WTC11 (cell line): ENCODE measurements around the gene DLG5. TPM values are rescaled to one million over a fixed set of nuclear protein-coding genes. Genes with fewer than 3 reads are reported as not detected.

Experiments used
- ATAC-seq: fragments of 200-7000 bp; cut with Tn5 transposase; 2 replicates; pipeline ENCODE4 v1.10.0; 2021; ENCODE audit warnings: mild to moderate bottlenecking, moderate library complexity
- CTCF ChIA-PET: fragments of 300-600 bp; sonication (Branson Sonifier 250); formaldehyde crosslinking; loops from one replicate; lab custom pipeline; 2021; ENCODE audit warnings: antibody characterized with exemption; lab: Charles Lee
- POLR2A ChIA-PET: fragments of 350-600 bp; sonication (Branson Sonifier 250); formaldehyde crosslinking; loops from one replicate; lab custom pipeline; 2021; ENCODE audit warnings: antibody characterized with exemption; lab: Charles Lee
- DNase-seq: peaks from one replicate; pipeline ENCODE4 v3.0.0; 2021; ENCODE audit warnings: low spot score
- H3K27ac Mint-ChIP-seq: 2 replicates; pipeline ENCODE4 v1.8.0; 2021; ENCODE audit warnings: mixed read lengths
- H3K27me3 Mint-ChIP-seq: 2 replicates; pipeline ENCODE4 v1.8.0; 2021; ENCODE audit warnings: low read depth, mild to moderate bottlenecking, moderate library complexity, mixed read lengths
- H3K36me3 Mint-ChIP-seq: 2 replicates; pipeline ENCODE4 v1.8.0; 2021; ENCODE audit warnings: mixed read lengths
- H3K4me1 Mint-ChIP-seq: 2 replicates; pipeline ENCODE4 v1.8.0; 2022; ENCODE audit warnings: mixed read lengths
- H3K4me3 Mint-ChIP-seq: 2 replicates; pipeline ENCODE4 v1.8.0; 2021; ENCODE audit warnings: mild to moderate bottlenecking, moderate library complexity, mixed read lengths
- H3K9me3 Mint-ChIP-seq: 2 replicates; pipeline ENCODE4 v1.8.0; 2021; ENCODE audit warnings: mixed read lengths
- GRHL2 ChIP-seq: fragments of 250-450 bp; sonication (Bioruptor Pico); IDR thresholded peaks from 2 replicates; pipeline ENCODE4 v1.8.0; 2022; ENCODE audit warnings: mild to moderate bottlenecking, moderate library complexity; ENCODE audit not compliant: insufficient replicate concordance, severe bottlenecking
- IRF2 ChIP-seq: sonication (generic); formaldehyde crosslinking; IDR thresholded peaks from 2 replicates; pipeline ENCODE4 v1.8.0; 2022; ENCODE audit warnings: low read depth, missing genetic modification reagents, borderline replicate concordance
- JUN ChIP-seq: sonication (generic); formaldehyde crosslinking; IDR thresholded peaks from 2 replicates; pipeline ENCODE4 v1.8.0; 2023; ENCODE audit warnings: mild to moderate bottlenecking, missing genetic modification reagents
- RORB ChIP-seq: fragments of 250-450 bp; sonication (Bioruptor Pico); IDR thresholded peaks from 2 replicates; pipeline ENCODE4 v1.9.0; 2021; ENCODE audit warnings: mild to moderate bottlenecking
- SP1 ChIP-seq: sonication (generic); formaldehyde crosslinking; conservative IDR thresholded peaks from 2 replicates; pipeline ENCODE4 v1.8.1; 2022; ENCODE audit warnings: missing genetic modification reagents
- TCF7 ChIP-seq: sonication (generic); formaldehyde crosslinking; IDR thresholded peaks from 2 replicates; pipeline ENCODE4 v1.8.0; 2022; ENCODE audit warnings: mild to moderate bottlenecking, low read depth, missing genetic modification reagents, moderate library complexity
- TEAD1 ChIP-seq: sonication (generic); formaldehyde crosslinking; IDR thresholded peaks from 2 replicates; pipeline ENCODE4 v1.8.0; 2022; ENCODE audit warnings: mild to moderate bottlenecking, missing genetic modification reagents
- ZNF317 ChIP-seq: sonication (generic); formaldehyde crosslinking; IDR thresholded peaks from 2 replicates; pipeline ENCODE4 v1.8.1; 2023; ENCODE audit warnings: low read depth, mild to moderate bottlenecking, moderate library complexity, missing genetic modification reagents, borderline replicate concordance
- total RNA-seq: library from RNA; stranded (reverse); gene quantifications from 3 replicates; pipeline ENCODE4 v1.2.3, GENCODE V29; 2021
- TF ChIP-seq, protein P1 (sequence below): fragments of 250-450 bp; sonication (Bioruptor Pico); IDR thresholded peaks from 2 replicates; pipeline ENCODE4 v1.9.0; 2021; ENCODE audit warnings: mild to moderate bottlenecking, borderline replicate concordance
- TF ChIP-seq, protein P2 (sequence below): sonication (generic); formaldehyde crosslinking; IDR thresholded peaks from 2 replicates; pipeline ENCODE4 v1.8.0; 2022; ENCODE audit warnings: missing genetic modification reagents
- TF ChIP-seq, protein P3 (sequence below): fragments of 250-450 bp; sonication (Bioruptor Pico); IDR thresholded peaks from 2 replicates; pipeline ENCODE4 v1.9.0; 2021; ENCODE audit warnings: mild to moderate bottlenecking
- TF ChIP-seq, protein P4 (sequence below): fragments of 250-450 bp; sonication (Bioruptor Pico); IDR thresholded peaks from 2 replicates; pipeline ENCODE4 v1.9.0; 2021; ENCODE audit warnings: moderate library complexity, mild to moderate bottlenecking, inconsistent platforms, borderline replicate concordance
- TF ChIP-seq, protein P5 (sequence below): sonication (generic); formaldehyde crosslinking; conservative IDR thresholded peaks from 2 replicates; pipeline ENCODE4 v1.8.1; 2023; ENCODE audit warnings: mild to moderate bottlenecking, low read depth, missing genetic modification reagents, moderate library complexity
- TF ChIP-seq, protein P6 (sequence below): sonication (generic); formaldehyde crosslinking; IDR thresholded peaks from 2 replicates; pipeline ENCODE4 v1.8.1; 2022; ENCODE audit warnings: missing genetic modification reagents, borderline replicate concordance
- TF ChIP-seq, protein P7 (sequence below): fragments of 250-450 bp; sonication (Bioruptor Pico); IDR thresholded peaks from 2 replicates; pipeline ENCODE4 v1.8.0; 2021; ENCODE audit warnings: mild to moderate bottlenecking

Gene DLG5
- total RNA-seq, 1 experiment from 2014 or later: 65.5 TPM

DNA sequence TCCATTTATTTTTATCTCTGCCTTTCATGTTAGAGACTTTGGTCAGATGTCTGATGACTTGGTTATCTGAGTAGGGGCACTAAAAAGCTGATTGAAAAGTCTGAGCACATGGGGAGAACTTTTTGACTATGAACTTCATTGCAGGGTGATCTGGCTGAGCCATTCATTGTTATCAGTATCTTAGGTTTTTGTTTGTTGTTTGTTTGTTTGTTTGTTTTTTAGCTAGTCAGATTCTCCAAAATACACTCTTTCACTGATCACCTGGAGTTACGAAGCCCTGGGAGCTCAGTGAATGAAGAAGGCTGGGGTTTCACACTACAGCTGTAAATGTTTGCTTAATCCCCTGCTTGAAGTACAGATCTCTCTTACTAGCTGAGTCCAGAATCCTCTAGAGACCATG, 28.6 kb upstream of the DLG5 start:
- TF ChIP-seq SP1 (CRISPR knock-in tag) (no peak), TEAD1 (CRISPR knock-in tag) (no peak), JUN (CRISPR knock-in tag) (no peak), TCF7 (CRISPR knock-in tag) (no peak), ZNF317 (CRISPR knock-in tag) (no peak), RORB (CRISPR knock-in tag) (no peak), IRF2 (CRISPR knock-in tag) (no peak), GRHL2 (no peak)
- TF ChIP-seq, protein P1, sequence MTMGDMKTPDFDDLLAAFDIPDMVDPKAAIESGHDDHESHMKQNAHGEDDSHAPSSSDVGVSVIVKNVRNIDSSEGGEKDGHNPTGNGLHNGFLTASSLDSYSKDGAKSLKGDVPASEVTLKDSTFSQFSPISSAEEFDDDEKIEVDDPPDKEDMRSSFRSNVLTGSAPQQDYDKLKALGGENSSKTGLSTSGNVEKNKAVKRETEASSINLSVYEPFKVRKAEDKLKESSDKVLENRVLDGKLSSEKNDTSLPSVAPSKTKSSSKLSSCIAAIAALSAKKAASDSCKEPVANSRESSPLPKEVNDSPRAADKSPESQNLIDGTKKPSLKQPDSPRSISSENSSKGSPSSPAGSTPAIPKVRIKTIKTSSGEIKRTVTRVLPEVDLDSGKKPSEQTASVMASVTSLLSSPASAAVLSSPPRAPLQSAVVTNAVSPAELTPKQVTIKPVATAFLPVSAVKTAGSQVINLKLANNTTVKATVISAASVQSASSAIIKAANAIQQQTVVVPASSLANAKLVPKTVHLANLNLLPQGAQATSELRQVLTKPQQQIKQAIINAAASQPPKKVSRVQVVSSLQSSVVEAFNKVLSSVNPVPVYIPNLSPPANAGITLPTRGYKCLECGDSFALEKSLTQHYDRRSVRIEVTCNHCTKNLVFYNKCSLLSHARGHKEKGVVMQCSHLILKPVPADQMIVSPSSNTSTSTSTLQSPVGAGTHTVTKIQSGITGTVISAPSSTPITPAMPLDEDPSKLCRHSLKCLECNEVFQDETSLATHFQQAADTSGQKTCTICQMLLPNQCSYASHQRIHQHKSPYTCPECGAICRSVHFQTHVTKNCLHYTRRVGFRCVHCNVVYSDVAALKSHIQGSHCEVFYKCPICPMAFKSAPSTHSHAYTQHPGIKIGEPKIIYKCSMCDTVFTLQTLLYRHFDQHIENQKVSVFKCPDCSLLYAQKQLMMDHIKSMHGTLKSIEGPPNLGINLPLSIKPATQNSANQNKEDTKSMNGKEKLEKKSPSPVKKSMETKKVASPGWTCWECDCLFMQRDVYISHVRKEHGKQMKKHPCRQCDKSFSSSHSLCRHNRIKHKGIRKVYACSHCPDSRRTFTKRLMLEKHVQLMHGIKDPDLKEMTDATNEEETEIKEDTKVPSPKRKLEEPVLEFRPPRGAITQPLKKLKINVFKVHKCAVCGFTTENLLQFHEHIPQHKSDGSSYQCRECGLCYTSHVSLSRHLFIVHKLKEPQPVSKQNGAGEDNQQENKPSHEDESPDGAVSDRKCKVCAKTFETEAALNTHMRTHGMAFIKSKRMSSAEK (CRISPR knock-in tag): no peak
- TF ChIP-seq, protein P2, sequence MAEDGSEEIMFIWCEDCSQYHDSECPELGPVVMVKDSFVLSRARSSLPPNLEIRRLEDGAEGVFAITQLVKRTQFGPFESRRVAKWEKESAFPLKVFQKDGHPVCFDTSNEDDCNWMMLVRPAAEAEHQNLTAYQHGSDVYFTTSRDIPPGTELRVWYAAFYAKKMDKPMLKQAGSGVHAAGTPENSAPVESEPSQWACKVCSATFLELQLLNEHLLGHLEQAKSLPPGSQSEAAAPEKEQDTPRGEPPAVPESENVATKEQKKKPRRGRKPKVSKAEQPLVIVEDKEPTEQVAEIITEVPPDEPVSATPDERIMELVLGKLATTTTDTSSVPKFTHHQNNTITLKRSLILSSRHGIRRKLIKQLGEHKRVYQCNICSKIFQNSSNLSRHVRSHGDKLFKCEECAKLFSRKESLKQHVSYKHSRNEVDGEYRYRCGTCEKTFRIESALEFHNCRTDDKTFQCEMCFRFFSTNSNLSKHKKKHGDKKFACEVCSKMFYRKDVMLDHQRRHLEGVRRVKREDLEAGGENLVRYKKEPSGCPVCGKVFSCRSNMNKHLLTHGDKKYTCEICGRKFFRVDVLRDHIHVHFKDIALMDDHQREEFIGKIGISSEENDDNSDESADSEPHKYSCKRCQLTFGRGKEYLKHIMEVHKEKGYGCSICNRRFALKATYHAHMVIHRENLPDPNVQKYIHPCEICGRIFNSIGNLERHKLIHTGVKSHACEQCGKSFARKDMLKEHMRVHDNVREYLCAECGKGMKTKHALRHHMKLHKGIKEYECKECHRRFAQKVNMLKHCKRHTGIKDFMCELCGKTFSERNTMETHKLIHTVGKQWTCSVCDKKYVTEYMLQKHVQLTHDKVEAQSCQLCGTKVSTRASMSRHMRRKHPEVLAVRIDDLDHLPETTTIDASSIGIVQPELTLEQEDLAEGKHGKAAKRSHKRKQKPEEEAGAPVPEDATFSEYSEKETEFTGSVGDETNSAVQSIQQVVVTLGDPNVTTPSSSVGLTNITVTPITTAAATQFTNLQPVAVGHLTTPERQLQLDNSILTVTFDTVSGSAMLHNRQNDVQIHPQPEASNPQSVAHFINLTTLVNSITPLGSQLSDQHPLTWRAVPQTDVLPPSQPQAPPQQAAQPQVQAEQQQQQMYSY (CRISPR knock-in tag): no peak
- TF ChIP-seq, protein P3, sequence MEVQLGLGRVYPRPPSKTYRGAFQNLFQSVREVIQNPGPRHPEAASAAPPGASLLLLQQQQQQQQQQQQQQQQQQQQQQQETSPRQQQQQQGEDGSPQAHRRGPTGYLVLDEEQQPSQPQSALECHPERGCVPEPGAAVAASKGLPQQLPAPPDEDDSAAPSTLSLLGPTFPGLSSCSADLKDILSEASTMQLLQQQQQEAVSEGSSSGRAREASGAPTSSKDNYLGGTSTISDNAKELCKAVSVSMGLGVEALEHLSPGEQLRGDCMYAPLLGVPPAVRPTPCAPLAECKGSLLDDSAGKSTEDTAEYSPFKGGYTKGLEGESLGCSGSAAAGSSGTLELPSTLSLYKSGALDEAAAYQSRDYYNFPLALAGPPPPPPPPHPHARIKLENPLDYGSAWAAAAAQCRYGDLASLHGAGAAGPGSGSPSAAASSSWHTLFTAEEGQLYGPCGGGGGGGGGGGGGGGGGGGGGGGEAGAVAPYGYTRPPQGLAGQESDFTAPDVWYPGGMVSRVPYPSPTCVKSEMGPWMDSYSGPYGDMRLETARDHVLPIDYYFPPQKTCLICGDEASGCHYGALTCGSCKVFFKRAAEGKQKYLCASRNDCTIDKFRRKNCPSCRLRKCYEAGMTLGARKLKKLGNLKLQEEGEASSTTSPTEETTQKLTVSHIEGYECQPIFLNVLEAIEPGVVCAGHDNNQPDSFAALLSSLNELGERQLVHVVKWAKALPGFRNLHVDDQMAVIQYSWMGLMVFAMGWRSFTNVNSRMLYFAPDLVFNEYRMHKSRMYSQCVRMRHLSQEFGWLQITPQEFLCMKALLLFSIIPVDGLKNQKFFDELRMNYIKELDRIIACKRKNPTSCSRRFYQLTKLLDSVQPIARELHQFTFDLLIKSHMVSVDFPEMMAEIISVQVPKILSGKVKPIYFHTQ (CRISPR knock-in tag): no peak
- TF ChIP-seq, protein P4, sequence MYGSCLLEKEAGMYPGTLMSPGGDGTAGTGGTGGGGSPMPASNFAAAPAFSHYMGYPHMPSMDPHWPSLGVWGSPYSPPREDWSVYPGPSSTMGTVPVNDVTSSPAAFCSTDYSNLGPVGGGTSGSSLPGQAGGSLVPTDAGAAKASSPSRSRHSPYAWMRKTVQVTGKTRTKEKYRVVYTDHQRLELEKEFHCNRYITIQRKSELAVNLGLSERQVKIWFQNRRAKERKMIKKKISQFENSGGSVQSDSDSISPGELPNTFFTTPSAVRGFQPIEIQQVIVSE (CRISPR knock-in tag): no peak
- TF ChIP-seq, protein P5, sequence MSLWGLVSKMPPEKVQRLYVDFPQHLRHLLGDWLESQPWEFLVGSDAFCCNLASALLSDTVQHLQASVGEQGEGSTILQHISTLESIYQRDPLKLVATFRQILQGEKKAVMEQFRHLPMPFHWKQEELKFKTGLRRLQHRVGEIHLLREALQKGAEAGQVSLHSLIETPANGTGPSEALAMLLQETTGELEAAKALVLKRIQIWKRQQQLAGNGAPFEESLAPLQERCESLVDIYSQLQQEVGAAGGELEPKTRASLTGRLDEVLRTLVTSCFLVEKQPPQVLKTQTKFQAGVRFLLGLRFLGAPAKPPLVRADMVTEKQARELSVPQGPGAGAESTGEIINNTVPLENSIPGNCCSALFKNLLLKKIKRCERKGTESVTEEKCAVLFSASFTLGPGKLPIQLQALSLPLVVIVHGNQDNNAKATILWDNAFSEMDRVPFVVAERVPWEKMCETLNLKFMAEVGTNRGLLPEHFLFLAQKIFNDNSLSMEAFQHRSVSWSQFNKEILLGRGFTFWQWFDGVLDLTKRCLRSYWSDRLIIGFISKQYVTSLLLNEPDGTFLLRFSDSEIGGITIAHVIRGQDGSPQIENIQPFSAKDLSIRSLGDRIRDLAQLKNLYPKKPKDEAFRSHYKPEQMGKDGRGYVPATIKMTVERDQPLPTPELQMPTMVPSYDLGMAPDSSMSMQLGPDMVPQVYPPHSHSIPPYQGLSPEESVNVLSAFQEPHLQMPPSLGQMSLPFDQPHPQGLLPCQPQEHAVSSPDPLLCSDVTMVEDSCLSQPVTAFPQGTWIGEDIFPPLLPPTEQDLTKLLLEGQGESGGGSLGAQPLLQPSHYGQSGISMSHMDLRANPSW (CRISPR knock-in tag): no peak
- TF ChIP-seq, protein P6, sequence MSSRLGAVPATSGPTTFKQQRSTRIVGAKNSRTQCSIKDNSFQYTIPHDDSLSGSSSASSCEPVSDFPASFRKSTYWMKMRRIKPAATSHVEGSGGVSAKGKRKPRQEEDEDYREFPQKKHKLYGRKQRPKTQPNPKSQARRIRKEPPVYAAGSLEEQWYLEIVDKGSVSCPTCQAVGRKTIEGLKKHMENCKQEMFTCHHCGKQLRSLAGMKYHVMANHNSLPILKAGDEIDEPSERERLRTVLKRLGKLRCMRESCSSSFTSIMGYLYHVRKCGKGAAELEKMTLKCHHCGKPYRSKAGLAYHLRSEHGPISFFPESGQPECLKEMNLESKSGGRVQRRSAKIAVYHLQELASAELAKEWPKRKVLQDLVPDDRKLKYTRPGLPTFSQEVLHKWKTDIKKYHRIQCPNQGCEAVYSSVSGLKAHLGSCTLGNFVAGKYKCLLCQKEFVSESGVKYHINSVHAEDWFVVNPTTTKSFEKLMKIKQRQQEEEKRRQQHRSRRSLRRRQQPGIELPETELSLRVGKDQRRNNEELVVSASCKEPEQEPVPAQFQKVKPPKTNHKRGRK: no peak
- TF ChIP-seq, protein P7, sequence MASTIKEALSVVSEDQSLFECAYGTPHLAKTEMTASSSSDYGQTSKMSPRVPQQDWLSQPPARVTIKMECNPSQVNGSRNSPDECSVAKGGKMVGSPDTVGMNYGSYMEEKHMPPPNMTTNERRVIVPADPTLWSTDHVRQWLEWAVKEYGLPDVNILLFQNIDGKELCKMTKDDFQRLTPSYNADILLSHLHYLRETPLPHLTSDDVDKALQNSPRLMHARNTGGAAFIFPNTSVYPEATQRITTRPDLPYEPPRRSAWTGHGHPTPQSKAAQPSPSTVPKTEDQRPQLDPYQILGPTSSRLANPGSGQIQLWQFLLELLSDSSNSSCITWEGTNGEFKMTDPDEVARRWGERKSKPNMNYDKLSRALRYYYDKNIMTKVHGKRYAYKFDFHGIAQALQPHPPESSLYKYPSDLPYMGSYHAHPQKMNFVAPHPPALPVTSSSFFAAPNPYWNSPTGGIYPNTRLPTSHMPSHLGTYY: no peak
- H3K27ac Mint-ChIP-seq: no peak overlapping the region
- ATAC-seq: no peak

More for the DNA sequence above, 28.6 kb upstream of the DLG5 start:
- Mint-ChIP-seq H3K9me3 (peaks cover 18% of the 10 kb centered on the region), H3K27me3 (0 out of 2 replicates have a peak, but pooled peaks cover 3% of the 10 kb centered on the region), H3K4me3 (no peak overlapping the region), H3K36me3 (peaks cover 21% of the 10 kb centered on the region), H3K4me1 (no peaks in the 10 kb centered on the region; the same call in 1 of the 2 replicates)
- DNase-seq: no peak
- POLR2A ChIA-PET: no interaction called here
- CTCF ChIA-PET: interaction anchor here (1.4 kb wide), 1 partner anchor 108 kb away, joined by 5 read pairs; no protein-coding TSS in a partner anchor
